Hair follicular keratinocyte (primary cell): ENCODE data around the gene OR13D1. TPM values are rescaled to one million over a fixed set of nuclear protein-coding genes. Genes with fewer than 3 reads are reported as not detected.

Experiments used
- total RNA-seq: library from RNA; depleted of rRNA; stranded (reverse); fragments of >200 nt; gene quantifications from 2 replicates; pipeline ENCODE4 v1.2.3, GENCODE V29; 2015

OR13D1 gene
- not detected in 2 replicates for total RNA-seq

GRCh38 chr9:104694218-104694617, at the start of gene OR13D1:
TSS of gene OR13D1 (plus strand) at chr9:104694518. CDS start at chr9:104694518, 0 bp downstream.

Other genes with a start within 250 kb of the OR13D1 start
- not detected in 2 replicates for gene OR13F1, start 190.3 kb upstream of the OR13D1 start, total RNA-seq
- not detected in 2 replicates for gene OR13C4, start 167.3 kb upstream of the OR13D1 start, total RNA-seq
- gene OR13C3, start 157.7 kb upstream of the OR13D1 start, total RNA-seq, result not detected in 2 replicates
- not detected in 2 replicates for gene OR13C8, start 125.3 kb upstream of the OR13D1 start, total RNA-seq
- not detected in 2 replicates for gene OR13C5, start 95.1 kb upstream of the OR13D1 start, total RNA-seq
- not detected in 2 replicates for gene OR13C2, start 88.9 kb upstream of the OR13D1 start, total RNA-seq
- gene OR13C9, start 76.3 kb upstream of the OR13D1 start, total RNA-seq, result not detected in 2 replicates
- 29.8 and 46.9 TPM in 2 replicates for gene NIPSNAP3A, start 53.2 kb downstream of the OR13D1 start, total RNA-seq
- 0.94 and 0.99 TPM in 2 replicates for gene NIPSNAP3B, start 69.6 kb downstream of the OR13D1 start, total RNA-seq
- 9.3 and 10.1 TPM in 2 replicates for gene ABCA1, start 233.6 kb downstream of the OR13D1 start, total RNA-seq